HG03139 (cell line): ENCODE measurements around the gene RPGR.

ENCODE experiments used
- ATAC-seq: cut with Tn5 transposase; IDR thresholded peaks from one replicate; pipeline ENCODE4 v1.9.1; 2021; ENCODE audit not compliant: unreplicated experiment

Gene RPGR

GRCh38 chrX:38332505-38332904 is 5.2 kb upstream of the RPGR start:
- ATAC-seq = no peak

- peak; percentile 5 for ATAC-seq
Measured at GRCh38 chrX:38327775-38328081, 419 bp upstream of the RPGR start.

GRCh38 chrX:38326086-38326485 is 1.2 kb downstream of the RPGR start:
- ATAC-seq = no peak

- ATAC-seq = no peak
Measured at GRCh38 chrX:38320819-38321218, 6.5 kb downstream of the RPGR start.

GRCh38 chrX:38318606-38319005 is 8.7 kb downstream of the RPGR start:
- no peak for ATAC-seq

GRCh38 chrX:38318196-38318595 is 9.1 kb downstream of the RPGR start:
- ATAC-seq = no peak

GRCh38 chrX:38315186-38315585 is 12.1 kb downstream of the RPGR start:
- no peak for ATAC-seq

- no peak for ATAC-seq
Measured at GRCh38 chrX:38313190-38313589, 14.1 kb downstream of the RPGR start.

- ATAC-seq = no peak
Measured at GRCh38 chrX:38312436-38312835, 14.9 kb downstream of the RPGR start.

- ATAC-seq = no peak
Measured at GRCh38 chrX:38311743-38312142, 15.6 kb downstream of the RPGR start.

GRCh38 chrX:38305971-38306370 is 21.3 kb downstream of the RPGR start:
- ATAC-seq = no peak

- no peak for ATAC-seq
Measured at GRCh38 chrX:38304010-38304409, 23.3 kb downstream of the RPGR start.

GRCh38 chrX:38293741-38294140 is 33.6 kb downstream of the RPGR start:
- no peak for ATAC-seq

- ATAC-seq = no peak
Measured at GRCh38 chrX:38287674-38288073, 39.6 kb downstream of the RPGR start.

- no peak for ATAC-seq
Measured at GRCh38 chrX:38285649-38286048, 41.7 kb downstream of the RPGR start.

GRCh38 chrX:38282049-38282448 is 45.3 kb downstream of the RPGR start:
- ATAC-seq = no peak

- no peak for ATAC-seq
Measured at GRCh38 chrX:38279188-38279587, 48.1 kb downstream of the RPGR start.

GRCh38 chrX:38278682-38279081 is 48.6 kb downstream of the RPGR start:
- ATAC-seq = no peak

- no peak for ATAC-seq
Measured at GRCh38 chrX:38277802-38278201, 49.5 kb downstream of the RPGR start.

- ATAC-seq = no peak
Measured at GRCh38 chrX:38277136-38277535, 50.2 kb downstream of the RPGR start.

- ATAC-seq = no peak
Measured at GRCh38 chrX:38276089-38276488, 51.2 kb downstream of the RPGR start.

GRCh38 chrX:38275615-38276014 is 51.7 kb downstream of the RPGR start:
- ATAC-seq = no peak

- ATAC-seq = no peak
Measured at GRCh38 chrX:38273453-38273852, 53.9 kb downstream of the RPGR start.

- peak; percentile 53 for ATAC-seq
Measured at GRCh38 chrX:38271154-38271716, 56.1 kb downstream of the RPGR start.
